ENCODE measurements around the gene KIAA2012.

DNA sequence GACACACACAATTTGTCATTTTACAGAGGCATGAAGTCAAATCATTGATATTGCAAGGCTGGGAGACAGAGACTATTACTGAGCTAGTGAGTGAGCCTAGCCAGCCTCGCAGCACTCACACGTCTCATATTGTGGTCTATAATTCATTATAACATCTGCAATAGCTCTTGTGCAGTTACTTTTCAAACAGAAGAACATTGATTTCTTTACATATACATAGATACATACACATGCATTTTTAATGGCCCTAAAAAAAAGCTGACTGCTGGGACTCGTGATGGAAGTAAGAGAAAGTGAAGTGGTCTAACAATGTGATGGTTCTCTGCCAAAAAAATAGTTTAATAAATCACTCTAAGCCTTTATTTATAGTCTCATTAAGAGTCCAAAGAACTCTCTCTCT is 56.8 kb downstream of the KIAA2012 start:
- TF ChIP-seq, protein P1, sequence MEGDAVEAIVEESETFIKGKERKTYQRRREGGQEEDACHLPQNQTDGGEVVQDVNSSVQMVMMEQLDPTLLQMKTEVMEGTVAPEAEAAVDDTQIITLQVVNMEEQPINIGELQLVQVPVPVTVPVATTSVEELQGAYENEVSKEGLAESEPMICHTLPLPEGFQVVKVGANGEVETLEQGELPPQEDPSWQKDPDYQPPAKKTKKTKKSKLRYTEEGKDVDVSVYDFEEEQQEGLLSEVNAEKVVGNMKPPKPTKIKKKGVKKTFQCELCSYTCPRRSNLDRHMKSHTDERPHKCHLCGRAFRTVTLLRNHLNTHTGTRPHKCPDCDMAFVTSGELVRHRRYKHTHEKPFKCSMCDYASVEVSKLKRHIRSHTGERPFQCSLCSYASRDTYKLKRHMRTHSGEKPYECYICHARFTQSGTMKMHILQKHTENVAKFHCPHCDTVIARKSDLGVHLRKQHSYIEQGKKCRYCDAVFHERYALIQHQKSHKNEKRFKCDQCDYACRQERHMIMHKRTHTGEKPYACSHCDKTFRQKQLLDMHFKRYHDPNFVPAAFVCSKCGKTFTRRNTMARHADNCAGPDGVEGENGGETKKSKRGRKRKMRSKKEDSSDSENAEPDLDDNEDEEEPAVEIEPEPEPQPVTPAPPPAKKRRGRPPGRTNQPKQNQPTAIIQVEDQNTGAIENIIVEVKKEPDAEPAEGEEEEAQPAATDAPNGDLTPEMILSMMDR (IDR thresholded peaks at IDR 0.05), result no peak
- no peak for TF ChIP-seq POLR2AphosphoS5 (IDR thresholded peaks at IDR 0.05)

All from prostate gland (tissue), 2 donors.